ENCODE measurements around the gene ALLC.
"Not testable (repeated sequence)": the region's sequence is repeated elsewhere in the genome, so short reads cannot be mapped to it uniquely, and the experiment has no call there.

ALLC gene

GRCh38 chr2:3613524-3613905, 44.5 kb upstream of the ALLC start:
- Histone ChIP-seq H3K4me1 (ENCODE audit: insufficient read depth, low read length, poor library complexity, severe bottlenecking) (no peaks in the 10 kb centered on the region), H2AFZ (ENCODE audit: low read length) (no peak overlapping the region), H3F3A (ENCODE audit: low read depth) (no peaks in the 10 kb centered on the region), H3K4me2 (ENCODE audit: low read depth, low read length, poor library complexity, severe bottlenecking) (no peak overlapping the region), H3K9me3 (ENCODE audit: insufficient read depth, low read depth, low read length) (no peaks in the 10 kb centered on the region), H3K27me3 (ENCODE audit: insufficient read depth, low read length, poor library complexity, severe bottlenecking) (no peaks in the 10 kb centered on the region), H3K9me2 (replicated peaks; ENCODE audit: low read depth, low read length) (no peaks in the 10 kb centered on the region), H3K4me3 (ENCODE audit: low read length, poor library complexity, severe bottlenecking) (no peak overlapping the region), H3K36me3 (ENCODE audit: insufficient read depth, low read length) (no peaks in the 10 kb centered on the region), H3K9ac (ENCODE audit: low read depth, low read length, poor library complexity, severe bottlenecking) (no peak overlapping the region), H3K79me2 (ENCODE audit: insufficient read depth, low read length) (no peaks in the 10 kb centered on the region), H4K20me1 (ENCODE audit: insufficient read depth, low read length, poor library complexity, severe bottlenecking) (no peaks in the 10 kb centered on the region)
- no peak for TF ChIP-seq EZH2phosphoT487 (IDR thresholded peaks at IDR 0.05; ENCODE audit: borderline replicate concordance)
- TF ChIP-seq CTCF (conservative IDR thresholded peaks at IDR 0.05; ENCODE audit: low read length) = no peak

- not testable (repeated sequence) for H3K36me3 ChIP-seq (ENCODE audit: insufficient read depth, low read length); H3F3A ChIP-seq (ENCODE audit: low read depth); H4K20me1 ChIP-seq (ENCODE audit: insufficient read depth, low read length, poor library complexity, severe bottlenecking); H3K4me3 ChIP-seq (ENCODE audit: low read length, poor library complexity, severe bottlenecking); H3K9ac ChIP-seq (ENCODE audit: low read depth, low read length, poor library complexity, severe bottlenecking); H3K4me1 ChIP-seq (ENCODE audit: insufficient read depth, low read length, poor library complexity, severe bottlenecking); H2AFZ ChIP-seq (ENCODE audit: low read length); H3K9me2 ChIP-seq (replicated peaks; ENCODE audit: low read depth, low read length); H3K4me2 ChIP-seq (ENCODE audit: low read depth, low read length, poor library complexity, severe bottlenecking); H3K9me3 ChIP-seq (ENCODE audit: insufficient read depth, low read depth, low read length); H3K27me3 ChIP-seq (ENCODE audit: insufficient read depth, low read length, poor library complexity, severe bottlenecking); H3K79me2 ChIP-seq (ENCODE audit: insufficient read depth, low read length)
Measured at GRCh38 chr2:3614743-3615142, 43.3 kb upstream of the ALLC start.

GRCh38 chr2:3615541-3616200, 42.3 kb upstream of the ALLC start:
- not testable (repeated sequence) for H3K4me3 ChIP-seq (ENCODE audit: low read length, poor library complexity, severe bottlenecking); H3K27me3 ChIP-seq (ENCODE audit: insufficient read depth, low read length, poor library complexity, severe bottlenecking); H2AFZ ChIP-seq (ENCODE audit: low read length); H3K79me2 ChIP-seq (ENCODE audit: insufficient read depth, low read length); H3K4me1 ChIP-seq (ENCODE audit: insufficient read depth, low read length, poor library complexity, severe bottlenecking); H4K20me1 ChIP-seq (ENCODE audit: insufficient read depth, low read length, poor library complexity, severe bottlenecking); H3F3A ChIP-seq (ENCODE audit: low read depth); H3K9ac ChIP-seq (ENCODE audit: low read depth, low read length, poor library complexity, severe bottlenecking); H3K36me3 ChIP-seq (ENCODE audit: insufficient read depth, low read length); H3K9me2 ChIP-seq (replicated peaks; ENCODE audit: low read depth, low read length); H3K4me2 ChIP-seq (ENCODE audit: low read depth, low read length, poor library complexity, severe bottlenecking); H3K9me3 ChIP-seq (ENCODE audit: insufficient read depth, low read depth, low read length)

- H4K20me1 ChIP-seq (ENCODE audit: insufficient read depth, low read length, poor library complexity, severe bottlenecking); H3K4me2 ChIP-seq (ENCODE audit: low read depth, low read length, poor library complexity, severe bottlenecking); H3K9ac ChIP-seq (ENCODE audit: low read depth, low read length, poor library complexity, severe bottlenecking); H3K36me3 ChIP-seq (ENCODE audit: insufficient read depth, low read length); H3F3A ChIP-seq (ENCODE audit: low read depth); H3K27me3 ChIP-seq (ENCODE audit: insufficient read depth, low read length, poor library complexity, severe bottlenecking); H3K4me1 ChIP-seq (ENCODE audit: insufficient read depth, low read length, poor library complexity, severe bottlenecking); H3K9me2 ChIP-seq (replicated peaks; ENCODE audit: low read depth, low read length); H3K4me3 ChIP-seq (ENCODE audit: low read length, poor library complexity, severe bottlenecking); H3K9me3 ChIP-seq (ENCODE audit: insufficient read depth, low read depth, low read length); H2AFZ ChIP-seq (ENCODE audit: low read length); H3K79me2 ChIP-seq (ENCODE audit: insufficient read depth, low read length): not testable (repeated sequence)
Measured at GRCh38 chr2:3616435-3617197, 41.4 kb upstream of the ALLC start.

Measured in Loucy (cell line).